ENCODE results near the gene CEMIP. TPM values are rescaled to one million over a fixed set of nuclear protein-coding genes. Genes with fewer than 3 reads are reported as not detected.

The CEMIP gene
- total and polyA plus RNA-seq, 2 of the 8 experiments (the other 6 are each of a cell fraction or from before 2014, with no cell fraction given), result 0.11 to 0.60 TPM

DNA sequence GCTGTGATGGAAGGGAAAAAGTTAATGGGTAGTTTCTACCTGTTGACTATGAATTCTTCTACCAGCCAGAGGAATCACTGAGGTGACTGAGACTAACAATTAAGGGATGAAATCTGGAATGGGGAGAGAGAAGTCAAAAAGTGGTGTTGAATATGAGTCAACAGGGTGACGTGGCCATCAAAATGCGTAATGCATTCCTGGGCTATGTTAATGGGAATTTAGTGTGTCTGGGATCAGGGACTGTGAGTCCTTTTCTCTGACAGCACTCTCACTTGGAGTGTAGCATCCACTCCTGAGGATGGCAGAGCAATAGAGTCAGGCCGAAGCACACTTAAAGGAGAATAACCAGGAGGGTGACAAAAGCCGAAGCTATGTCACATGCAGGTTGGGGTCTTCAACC is 150.1 kb downstream of the CEMIP start (continued):
- TF ChIP-seq TAF7 (optimal IDR thresholded peaks at IDR 0.05; ENCODE audit: borderline replicate concordance, low read depth, low read length) (no peak), EZH2 (IDR thresholded peaks at IDR 0.05; ENCODE audit: low read depth, low read length, severe bottlenecking) (no peak), POLR2AphosphoS5 (IDR thresholded peaks at IDR 0.05; ENCODE audit: low read depth, low read length) (no peak), GTF2F1 (IDR thresholded peaks at IDR 0.05; ENCODE audit: borderline replicate concordance, low read depth, low read length) (no peak), YY1 (IDR thresholded peaks at IDR 0.05; ENCODE audit: low read depth, low read length) (no peak), PHF8 (conservative IDR thresholded peaks at IDR 0.05; ENCODE audit: low read depth, low read length) (no peak), CREB1 (IDR thresholded peaks at IDR 0.05) (no peak)
